Stimulated activated CD8-positive, alpha-beta memory T cell treated with anti-CD3 and anti-CD28 coated beads, Interleukin-4, amount 100 ng/mL, for 4 hours (primary cell): ENCODE measurements around the gene NUDT3.
"Not testable (repeated sequence)": the region's sequence is repeated elsewhere in the genome, so short reads cannot be mapped to it uniquely, and the experiment has no call there.

Experiments
- DNase-seq, 2 donors: peaks; one replicate each; pipeline ENCODE4 v3.0.0-alpha.2; 2020; ENCODE audit warnings: low read depth in 2 of 2, low spot score in 1 of 2

Gene NUDT3

DNA sequence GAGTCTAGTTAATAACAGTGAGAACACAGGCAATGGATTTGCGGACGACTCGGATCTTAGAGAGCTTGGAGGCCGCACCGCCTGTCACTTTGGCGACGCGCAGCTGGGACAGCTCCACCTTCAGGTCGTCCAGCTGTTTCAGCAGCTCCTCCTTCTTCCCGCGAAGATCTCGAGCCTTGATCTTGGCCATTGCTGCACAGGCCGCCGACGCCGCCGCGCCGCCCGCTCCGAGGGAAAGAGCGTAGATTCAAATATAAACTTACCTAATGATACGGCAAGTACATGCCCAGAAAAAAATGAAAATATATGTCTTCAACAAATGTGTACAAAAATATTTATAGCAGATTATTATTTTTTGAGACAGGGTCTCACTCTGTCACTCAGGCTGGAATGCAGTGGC lies 129.0 kb downstream of the NUDT3 start:
- DNase-seq: not testable (repeated sequence)

DNA sequence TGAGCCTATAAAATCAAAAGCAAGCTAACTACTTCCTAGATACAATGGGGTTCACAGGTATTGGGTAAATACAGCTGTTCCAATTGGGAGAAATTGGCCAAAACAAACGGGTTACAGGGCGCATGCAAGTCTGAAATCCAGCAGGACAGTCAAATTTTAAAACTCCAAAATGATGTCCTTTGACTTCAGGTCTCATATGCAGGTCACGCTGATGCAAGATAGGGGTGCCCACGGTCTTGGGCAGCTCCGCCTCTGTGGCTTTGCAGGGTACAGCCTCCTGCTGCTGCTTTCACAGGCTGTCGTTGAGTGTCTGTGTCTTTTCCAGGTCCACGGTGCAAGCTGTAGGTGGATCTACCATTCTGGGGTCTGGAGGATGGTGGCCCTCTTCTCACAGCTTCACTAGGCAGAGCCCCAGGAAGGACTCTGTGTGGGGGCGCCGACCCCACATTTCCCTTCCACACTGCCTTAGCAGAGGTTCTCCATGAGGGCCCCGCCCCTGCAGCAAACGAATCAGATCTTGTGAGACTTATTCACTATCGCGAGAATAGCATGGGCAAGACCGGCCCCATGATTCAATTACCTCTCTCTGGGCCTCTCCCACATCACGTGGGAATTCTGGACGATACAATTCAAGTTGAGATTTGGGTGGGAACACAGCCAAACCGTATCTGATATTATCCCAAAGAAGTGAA lies 131.7 kb downstream of the NUDT3 start:
- no peak for DNase-seq

DNA sequence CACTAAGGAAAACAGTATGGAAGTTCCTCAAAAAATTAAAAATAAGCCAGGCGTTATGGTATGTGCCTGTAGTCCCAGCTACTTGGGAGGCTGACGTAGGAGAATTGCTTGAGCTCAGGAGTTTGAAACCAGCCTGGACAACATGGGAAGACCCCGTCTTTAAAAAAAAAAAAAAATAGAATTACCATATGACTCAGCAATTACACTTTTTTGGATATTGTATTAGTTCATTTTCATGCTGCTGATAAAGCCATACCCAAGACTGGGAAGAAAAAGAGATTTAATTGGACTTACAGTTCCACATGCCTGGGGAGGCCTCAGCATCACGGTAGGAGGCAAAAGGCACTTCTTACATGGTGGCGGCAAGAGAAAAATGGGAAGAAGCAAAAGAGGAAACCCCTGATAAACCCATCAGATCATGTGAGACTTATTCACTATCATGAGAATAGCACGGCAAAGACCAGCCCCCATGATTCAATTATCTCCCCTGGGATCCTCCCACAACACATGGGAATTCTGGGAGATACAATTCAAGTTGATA lies 132.9 kb downstream of the NUDT3 start:
- no peak for DNase-seq

DNA sequence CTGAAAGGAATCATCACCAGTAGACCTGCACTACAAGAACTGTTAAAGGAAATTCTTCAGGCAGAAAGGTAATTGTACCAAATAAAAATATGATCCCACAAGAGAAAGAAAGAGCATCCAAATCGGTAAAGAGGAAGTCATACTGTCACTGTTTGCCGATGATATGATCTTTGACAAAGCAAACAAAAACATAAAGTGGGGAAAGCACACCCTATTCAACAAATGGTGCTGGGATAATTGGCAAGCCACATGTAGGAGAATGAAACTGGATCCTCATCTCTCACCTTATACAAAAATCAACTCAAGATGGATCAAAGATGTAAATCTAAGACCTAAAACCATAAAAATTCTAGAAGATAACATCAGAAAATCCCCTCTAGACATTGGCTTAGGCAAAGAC lies 140.1 kb downstream of the NUDT3 start:
- not testable (repeated sequence) for DNase-seq

DNA sequence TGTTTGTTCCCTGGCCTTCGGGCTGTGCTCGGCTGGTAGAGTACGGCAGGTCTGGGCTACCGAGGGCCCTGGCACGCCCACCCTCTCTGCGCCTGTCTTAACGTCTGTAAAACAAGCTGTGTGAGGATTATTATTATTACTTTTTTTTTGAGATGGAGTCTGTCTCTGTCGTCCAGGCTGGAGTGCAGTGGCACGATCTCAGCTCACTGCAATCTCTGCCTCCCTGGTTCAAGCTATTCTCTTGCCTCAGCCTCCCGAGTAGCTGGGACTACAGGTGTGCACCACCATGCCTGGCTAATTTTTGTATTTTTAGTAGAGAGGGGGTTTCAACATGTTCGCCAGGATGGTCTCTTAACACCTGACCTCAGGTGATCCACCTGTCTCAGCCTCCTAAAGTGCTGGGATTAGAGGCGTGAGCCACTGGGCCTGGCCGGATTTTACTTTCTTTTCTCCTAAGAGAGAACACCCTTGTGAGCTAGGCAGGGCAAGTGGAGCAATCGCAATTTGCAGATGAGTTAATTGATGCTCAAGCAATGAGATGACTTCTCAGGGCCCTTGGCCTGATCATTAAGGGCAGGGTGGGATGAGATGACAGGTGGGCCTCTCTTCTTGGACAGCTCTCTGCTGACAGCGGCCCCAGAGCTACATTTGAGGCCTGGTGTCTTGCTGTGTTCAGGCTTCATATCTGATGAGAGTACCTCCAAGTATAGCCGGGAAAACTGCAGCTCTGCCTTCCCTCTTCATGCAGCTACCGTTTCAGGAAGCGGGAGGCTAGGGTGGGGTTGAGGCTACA lies 142.8 kb downstream of the NUDT3 start:
- DNase-seq: no peak

DNA sequence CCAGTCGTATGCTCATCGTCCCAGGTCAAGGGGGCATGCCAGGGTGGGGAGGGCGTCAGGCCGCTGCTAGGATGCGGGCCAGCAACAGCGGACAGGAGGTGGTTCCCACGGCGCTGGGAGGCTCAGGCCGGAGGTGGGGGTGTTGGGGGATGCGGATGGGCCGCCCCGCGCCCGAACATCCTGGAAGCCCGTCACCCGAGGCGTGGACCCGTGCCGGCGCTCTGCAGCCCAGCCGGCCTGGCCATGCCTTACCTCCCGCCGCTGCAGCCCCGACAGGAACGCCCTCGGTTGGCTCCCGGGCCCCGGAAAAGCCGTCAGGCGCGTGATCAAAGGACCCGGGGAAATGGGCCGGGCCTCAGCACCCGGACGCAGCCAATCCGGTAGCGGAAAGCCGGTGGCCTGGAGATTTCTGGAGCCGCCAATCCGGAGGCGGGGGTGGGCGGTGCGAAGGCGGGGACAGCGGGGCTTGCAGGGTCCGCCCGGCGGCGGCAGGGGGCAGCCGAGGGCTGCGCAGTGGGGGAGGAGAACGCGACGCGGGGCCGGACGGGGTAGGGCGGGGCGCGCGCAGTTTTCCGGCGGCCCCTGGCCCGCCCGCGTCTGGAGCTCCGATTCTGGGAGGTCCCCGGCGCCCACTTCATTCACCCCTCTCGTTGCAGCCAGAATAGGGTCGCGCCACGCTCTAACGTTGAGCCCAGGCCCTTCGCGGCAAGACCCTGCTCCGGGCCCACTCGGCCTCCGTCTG lies 143.6 kb downstream of the NUDT3 start, which contains the start of gene SMIM29:
SMIM29 (minus strand) TSS at position 280 of the 742 bp plus-strand sequence. CDS start 1,215 bp downstream, outside the sequence.
- peak; percentile 92 to 96 for DNase-seq

DNA sequence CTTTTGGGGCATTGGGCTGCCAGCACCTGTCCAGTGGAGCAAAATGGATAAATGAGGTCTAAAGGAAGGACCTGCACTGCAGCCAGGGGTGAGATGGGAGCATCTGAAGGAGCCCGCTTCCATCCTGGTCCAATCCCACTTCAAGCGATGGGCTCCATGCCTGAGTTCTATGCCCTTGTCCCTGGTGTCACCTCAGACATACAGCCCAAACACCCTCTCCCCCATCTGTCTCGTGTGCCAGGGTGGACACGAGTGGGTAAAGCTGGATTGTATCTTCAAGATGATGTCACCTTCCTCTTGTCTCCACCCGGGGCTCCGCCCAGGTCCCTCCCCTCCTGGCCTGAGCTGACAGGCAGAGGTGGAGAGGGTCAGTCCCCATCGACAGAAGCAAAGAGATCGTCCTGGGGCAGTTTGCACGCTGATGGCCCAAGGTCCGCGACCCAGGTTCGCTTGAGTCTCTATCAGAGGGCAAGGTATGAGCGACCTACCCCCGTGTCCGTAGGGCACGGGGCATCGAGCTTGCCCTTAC lies 144.2 kb downstream of the NUDT3 start:
- DNase-seq: no peak

DNA sequence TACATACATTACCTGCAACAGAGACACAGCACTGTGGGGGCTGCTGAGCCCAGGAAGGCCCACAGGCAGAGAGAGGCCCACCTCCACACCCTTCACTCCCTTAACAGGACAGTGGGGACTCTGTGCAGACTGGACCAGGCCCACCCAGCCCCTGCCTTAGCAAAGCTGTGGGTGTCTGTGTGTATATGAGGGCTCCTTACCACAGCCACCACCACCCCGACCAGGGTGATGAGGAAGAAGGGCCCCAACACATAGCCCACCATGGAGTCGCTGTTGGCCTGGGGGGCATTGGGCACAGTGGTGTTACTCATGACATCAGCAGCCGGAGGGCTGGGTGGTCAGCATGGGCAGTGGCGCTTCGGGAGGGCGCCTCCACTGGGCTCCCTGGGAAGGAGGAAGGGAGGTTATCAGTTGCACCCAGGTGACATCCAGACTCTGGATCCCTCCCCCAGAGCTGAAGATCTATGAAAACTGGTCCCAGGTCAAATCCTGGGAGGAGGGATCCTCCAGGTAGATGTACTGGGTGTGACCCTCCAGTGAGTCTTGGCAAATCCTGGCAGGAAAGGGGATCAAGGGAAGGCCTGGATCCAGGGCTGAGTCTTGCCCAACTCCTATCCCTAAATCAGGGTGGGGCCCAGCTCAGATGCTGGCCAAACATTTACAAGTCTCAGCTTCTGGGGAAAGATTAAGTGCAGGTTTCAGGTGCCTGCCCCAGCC lies 144.8 kb downstream of the NUDT3 start:
- DNase-seq: no peak

DNA sequence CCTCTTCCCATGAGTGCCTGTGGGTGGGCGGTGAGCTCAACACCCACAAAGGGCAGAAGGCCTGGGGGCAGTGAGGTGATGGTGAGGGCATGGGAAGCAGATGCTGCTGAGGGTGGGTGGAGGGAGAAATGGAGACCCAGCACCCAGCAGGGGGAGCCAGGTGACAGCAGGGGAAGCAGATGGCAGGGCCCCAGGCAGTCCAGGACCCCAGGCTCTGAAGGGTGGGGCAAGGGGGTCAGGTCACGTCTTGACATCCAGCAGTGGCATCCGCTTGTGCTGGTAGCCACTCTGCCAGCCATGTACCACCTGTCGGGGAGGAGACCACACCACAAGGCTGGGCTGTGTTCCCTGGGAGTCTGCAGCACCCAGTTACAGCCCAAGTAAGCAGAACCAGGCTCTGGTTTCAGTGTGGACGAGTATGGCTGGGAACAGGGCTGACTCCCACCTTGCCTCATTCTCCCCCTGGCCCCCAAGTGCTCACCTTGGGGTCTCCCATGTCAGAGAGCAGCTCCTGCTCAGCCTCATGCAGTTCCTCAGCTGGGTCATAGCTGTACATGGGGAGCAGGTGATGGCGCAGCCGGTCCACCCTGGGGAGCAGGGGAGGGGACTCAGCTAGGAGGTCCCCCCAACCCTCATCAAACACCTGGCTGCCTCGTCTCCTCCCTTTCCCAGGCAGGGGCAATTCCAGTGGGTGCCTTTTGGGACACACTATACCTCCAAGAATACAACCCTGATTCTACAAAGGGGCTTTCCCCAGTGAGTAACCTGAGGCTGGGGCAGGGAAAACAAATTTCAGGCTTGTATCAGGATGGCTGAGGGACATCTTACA lies 145.7 kb downstream of the NUDT3 start:
- no peak for DNase-seq

DNA sequence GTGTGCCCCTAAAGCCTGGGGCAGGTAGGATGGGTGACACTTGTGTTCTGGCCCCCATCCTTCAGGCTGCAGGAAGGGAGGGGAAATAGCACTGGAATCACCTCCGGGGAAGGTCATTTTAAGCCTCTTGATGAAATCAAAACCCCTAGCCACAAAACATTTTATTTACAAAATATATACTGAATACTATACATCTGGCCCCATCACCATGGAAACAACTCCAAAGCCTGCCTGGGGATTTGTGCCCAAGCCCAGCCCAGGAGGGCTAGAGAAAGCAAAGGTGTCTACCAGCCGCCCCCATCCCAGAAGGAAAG lies 146.3 kb downstream of the NUDT3 start:
- no peak for DNase-seq

DNA sequence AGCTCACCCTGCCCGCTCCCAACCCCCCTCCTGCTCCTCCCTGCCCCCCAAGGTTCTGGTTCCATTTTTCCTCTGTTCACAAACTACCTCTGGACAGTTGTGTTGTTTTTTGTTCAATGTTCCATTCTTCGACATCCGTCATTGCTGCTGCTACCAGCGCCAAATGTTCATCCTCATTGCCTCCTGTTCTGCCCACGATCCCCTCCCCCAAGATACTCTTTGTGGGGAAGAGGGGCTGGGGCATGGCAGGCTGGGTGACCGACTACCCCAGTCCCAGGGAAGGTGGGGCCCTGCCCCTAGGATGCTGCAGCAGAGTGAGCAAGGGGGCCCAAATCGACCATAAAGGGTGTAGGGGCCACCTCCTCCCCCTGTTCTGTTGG lies 146.7 kb downstream of the NUDT3 start:
- DNase-seq: not testable (repeated sequence)

DNA sequence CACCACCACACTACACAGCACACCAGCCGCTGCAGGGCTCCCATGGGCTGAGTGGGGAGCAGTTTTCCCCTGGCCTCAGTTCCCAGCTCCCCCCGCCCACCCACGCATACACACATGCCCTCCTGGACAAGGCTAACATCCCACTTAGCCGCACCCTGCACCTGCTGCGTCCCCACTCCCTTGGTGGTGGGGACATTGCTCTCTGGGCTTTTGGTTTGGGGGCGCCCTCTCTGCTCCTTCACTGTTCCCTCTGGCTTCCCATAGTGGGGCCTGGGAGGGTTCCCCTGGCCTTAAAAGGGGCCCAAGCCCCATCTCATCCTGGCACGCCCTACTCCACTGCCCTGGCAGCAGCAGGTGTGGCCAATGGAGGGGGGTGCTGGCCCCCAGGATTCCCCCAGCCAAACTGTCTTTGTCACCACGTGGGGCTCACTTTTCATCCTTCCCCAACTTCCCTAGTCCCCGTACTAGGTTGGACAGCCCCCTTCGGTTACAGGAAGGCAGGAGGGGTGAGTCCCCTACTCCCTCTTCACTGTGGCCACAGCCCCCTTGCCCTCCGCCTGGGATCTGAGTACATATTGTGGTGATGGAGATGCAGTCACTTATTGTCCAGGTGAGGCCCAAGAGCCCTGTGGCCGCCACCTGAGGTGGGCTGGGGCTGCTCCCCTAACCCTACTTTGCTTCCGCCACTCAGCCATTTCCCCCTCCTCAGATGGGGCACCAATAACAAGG lies 147.3 kb downstream of the NUDT3 start:
- DNase-seq: not testable (repeated sequence)

DNA sequence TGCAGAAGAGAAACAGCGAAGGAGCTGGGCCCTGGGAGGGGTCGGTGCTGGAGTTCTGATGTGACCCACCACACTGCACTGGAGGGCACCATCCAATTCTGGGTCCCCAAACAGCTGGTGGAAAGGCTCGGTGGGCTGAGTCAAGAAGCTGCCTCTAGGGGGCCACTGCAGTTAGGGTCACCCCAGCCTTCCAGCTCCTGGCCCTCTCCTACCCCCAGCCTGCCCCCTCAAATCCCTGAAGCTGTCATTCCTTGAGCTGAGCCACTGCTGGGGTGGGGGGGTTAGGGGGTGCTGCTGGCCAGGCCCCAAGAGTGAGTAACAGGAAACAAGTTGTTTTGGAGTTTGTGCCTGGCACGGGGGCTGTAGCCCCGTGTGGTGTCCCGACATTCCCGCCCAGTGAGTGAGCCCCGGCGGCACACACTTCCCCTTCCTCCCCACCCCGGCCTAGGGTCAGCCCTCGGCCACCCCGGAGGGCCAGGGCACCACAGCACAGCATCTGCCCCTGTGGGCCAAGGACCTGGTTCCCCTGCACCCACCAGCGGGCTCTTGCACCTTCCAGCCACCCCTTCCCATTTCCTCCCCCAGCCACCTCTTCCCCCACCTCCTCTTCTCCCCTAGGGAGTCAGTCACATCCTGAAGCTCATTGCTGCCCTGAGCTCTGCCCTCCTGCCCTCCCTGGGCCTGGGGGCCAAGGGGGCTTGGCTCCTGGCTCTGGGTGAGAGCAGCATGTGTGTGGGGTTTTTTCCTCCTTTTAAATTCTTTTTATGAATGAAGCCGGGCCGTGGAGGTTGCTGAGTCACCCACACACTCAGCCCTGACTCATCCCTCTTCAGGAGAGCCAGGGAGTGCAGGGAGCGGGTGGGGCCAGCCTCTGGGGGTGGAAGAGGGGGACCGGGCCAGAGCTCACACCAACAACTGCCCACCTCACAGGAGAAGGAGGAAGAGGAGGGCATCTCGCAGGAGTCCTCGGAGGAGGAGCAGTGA lies 148.3 kb downstream of the NUDT3 start:
- peak in 1 of 2 donors; percentile 55 for DNase-seq

DNA sequence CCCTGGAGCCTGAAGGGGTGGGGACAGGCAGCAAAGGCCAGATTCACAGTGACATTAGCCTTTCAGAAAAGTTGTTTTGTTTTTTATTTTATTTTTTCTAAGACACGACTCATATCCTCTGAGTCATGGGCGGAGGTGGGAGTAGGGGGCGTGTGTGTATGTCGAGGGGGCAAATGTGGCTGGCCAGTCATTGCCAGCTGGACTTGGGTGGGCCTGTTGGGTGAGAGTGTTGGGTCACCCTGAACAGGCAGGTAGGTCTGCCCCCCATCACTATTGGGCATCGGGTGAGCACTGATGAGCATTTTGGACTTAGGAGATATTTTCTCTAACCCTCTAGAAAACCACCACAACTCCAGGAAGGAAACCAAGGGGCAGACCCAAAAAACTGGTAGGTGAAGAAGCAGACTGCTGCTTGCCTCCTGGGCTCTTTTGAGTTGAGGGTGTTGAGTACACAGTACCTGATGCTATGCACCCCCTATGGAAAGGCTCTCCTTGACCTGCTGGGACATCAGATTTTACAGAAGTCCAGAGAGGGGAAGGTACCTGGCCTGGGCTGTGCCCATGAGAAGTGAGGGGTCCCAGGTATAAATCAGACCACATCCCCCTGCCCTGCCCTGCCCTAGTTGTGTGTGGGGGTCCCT lies 149.2 kb downstream of the NUDT3 start:
- DNase-seq: no peak

DNA sequence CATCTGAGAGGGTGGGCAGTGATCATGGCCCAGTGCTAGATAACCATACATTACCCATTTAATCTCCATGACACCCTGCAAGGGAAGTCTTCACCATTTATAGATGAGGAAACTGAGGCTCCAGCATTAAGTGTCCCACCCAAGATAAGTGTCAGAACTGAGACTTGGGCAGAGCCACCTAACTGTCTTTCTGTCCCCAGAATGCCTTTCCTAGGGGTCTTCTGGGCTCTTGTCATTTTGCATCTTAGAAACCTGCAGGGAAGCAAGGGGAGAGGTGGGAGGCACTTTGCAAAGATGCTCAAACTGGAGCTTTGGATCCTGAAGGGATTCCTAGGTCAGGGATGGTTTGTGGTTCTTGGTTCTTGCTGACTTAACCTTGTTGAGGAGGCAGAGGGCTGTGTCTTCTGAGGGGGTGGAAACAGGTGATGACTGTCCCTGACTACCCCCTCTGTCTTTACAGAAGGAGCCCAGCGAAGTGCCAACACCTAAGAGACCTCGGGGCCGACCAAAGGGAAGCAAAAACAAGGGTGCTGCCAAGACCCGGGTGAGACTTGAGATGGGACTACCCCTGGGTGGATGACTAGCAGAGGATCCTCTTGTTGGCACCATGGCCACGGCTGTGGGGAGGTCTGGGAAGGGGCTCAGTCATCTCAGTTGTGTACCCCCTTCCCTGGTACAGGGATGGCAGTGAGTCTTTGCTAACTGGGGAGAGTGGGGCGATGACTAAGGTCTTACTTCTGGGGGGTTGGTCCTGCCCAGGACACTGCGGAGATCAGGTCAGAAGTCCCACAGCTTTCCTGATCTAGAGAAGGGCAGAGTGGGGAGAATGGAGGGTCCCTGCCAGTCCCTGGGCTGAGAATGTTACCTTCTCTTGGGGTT lies 150.0 kb downstream of the NUDT3 start:
- DNase-seq: no peak

DNA sequence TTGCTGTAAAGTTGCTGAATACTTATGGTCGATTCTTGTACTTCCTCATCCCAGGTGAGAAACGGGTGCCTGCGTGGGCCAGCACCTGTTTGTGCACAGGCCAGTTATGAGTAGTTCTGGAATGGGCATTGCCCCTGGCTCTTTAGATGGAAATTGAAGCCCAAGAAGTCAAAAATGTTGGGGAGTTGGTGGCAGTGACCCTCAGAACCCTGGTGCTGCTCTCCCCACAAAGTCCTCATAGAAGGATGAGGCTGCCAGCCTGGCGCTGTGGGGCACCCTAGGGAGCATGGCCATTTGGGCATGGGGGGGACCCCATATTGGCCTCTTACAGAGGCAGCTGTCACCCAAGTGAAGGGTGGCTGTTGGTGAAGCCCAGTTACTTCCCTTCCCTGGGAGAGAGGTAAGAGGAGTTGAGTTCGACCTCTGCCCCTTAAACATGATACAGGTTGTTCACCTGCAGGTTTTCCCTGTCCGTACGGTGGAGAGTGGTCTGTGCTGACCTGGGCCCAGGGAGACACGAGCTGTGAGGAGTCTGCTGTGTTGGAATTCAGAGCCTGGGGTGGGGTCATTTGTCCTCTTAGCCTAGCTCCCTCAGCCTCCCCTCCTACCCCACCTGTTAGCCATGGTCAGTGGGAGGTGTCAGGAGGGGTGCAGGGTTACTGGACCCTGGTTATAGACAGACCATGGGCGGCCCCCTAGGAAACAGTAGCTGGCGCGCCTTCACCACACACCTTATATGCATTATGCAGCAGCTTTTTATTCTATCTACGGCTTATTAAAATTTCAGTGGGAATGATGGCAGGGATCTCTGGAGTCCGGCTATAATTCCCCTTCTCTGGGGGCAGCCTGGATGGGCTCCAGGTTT lies 150.9 kb downstream of the NUDT3 start:
- no peak for DNase-seq
